ENCODE measurements around the gene FARS2. TPM values are rescaled to one million over a fixed set of nuclear protein-coding genes. Genes with fewer than 3 reads are reported as not detected.

The FARS2 gene
- total RNA-seq, 4 donors from 2014 or later, result 10.6 to 24.9 (median 15.2) TPM

DNA sequence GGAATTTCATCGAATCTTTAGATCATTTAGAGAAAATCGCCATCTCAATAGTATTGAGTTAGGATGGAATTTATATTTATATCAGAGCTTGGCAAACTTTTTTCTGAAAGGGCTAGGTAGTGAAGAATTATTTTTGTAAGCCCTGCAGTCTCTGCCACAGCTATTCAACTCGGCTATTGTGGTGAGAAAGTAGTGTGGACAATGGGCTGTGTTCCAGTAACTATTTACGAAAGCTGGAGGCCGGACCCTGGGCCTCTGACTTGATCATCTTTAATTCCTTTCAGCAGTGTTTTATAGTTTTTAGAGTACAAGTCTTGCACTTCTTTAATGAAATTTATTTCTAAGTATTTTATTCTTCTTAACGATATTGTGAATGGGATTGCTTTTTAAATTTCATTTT lies 201.5 kb downstream of the FARS2 start:
- Histone ChIP-seq H3K27ac (replicated peaks in 1 of 4) (no peak overlapping the region), H3K36me3 (no peaks in the 10 kb centered on the region), H3K9me3 (no peaks in the 10 kb centered on the region), H3K4me1 (peaks cover 0 to 5% (median 5%) of the 10 kb centered on the region in 4 donors), H3K4me3 (no peak overlapping the region), H3K27me3 (no peaks in the 10 kb centered on the region)
- no peak for DNase-seq (ENCODE audit: extremely low spot score)
- TF ChIP-seq POLR2A (IDR thresholded peaks at IDR 0.05; ENCODE audit: low read depth), result no peak
- TF ChIP-seq, protein P1, sequence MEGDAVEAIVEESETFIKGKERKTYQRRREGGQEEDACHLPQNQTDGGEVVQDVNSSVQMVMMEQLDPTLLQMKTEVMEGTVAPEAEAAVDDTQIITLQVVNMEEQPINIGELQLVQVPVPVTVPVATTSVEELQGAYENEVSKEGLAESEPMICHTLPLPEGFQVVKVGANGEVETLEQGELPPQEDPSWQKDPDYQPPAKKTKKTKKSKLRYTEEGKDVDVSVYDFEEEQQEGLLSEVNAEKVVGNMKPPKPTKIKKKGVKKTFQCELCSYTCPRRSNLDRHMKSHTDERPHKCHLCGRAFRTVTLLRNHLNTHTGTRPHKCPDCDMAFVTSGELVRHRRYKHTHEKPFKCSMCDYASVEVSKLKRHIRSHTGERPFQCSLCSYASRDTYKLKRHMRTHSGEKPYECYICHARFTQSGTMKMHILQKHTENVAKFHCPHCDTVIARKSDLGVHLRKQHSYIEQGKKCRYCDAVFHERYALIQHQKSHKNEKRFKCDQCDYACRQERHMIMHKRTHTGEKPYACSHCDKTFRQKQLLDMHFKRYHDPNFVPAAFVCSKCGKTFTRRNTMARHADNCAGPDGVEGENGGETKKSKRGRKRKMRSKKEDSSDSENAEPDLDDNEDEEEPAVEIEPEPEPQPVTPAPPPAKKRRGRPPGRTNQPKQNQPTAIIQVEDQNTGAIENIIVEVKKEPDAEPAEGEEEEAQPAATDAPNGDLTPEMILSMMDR (IDR thresholded peaks at IDR 0.05), result no peak
- no peak for TF ChIP-seq POLR2AphosphoS5 (IDR thresholded peaks at IDR 0.05)
- TF ChIP-seq EP300 (IDR thresholded peaks at IDR 0.05), result no peak
- intact Hi-C loops (cut with DNase I), result loop anchor here (10.0 kb wide), 2 partner anchors 402 to 852 kb away; no protein-coding TSS in a partner anchor
- whole genome bisulfite sequencing, result 93% methylated on average over 6 of the region's 6 CpGs

DNA sequence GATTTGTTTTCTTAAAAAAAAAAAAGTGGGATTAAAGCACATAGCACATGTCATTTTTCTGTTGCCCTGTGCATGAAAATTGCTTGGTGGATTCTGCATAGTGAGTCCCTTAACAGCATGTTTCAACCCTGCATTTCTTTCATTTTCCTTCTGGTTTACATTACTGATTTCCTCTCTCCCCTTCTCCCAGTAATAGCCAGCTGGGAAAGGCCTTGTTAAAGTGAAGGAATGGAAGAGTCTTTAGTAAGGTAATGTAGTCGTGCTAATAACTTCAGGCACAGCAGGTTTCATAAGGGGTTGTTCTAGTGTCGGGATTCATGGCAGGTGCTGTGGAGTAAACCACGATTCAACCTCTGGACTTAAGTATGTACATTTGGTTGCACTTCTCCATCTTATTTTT lies 202.4 kb downstream of the FARS2 start:
- Histone ChIP-seq H3K4me3 (no peak overlapping the region), H3K36me3 (no peaks in the 10 kb centered on the region), H3K9me3 (no peaks in the 10 kb centered on the region), H3K4me1 (no peaks in the 10 kb centered on the region), H3K27ac (replicated peaks in 1 of 4) (no peak overlapping the region), H3K27me3 (no peaks in the 10 kb centered on the region)
- WGBS, result 98% methylated on average over 3 of the region's 3 CpGs
- TF ChIP-seq EP300 (IDR thresholded peaks at IDR 0.05), result no peak
- DNase-seq (ENCODE audit: extremely low spot score), result no peak
- intact Hi-C loops (cut with DNase I), result loop anchor here (10.0 kb wide), 2 partner anchors 401 to 851 kb away; no protein-coding TSS in a partner anchor

DNA sequence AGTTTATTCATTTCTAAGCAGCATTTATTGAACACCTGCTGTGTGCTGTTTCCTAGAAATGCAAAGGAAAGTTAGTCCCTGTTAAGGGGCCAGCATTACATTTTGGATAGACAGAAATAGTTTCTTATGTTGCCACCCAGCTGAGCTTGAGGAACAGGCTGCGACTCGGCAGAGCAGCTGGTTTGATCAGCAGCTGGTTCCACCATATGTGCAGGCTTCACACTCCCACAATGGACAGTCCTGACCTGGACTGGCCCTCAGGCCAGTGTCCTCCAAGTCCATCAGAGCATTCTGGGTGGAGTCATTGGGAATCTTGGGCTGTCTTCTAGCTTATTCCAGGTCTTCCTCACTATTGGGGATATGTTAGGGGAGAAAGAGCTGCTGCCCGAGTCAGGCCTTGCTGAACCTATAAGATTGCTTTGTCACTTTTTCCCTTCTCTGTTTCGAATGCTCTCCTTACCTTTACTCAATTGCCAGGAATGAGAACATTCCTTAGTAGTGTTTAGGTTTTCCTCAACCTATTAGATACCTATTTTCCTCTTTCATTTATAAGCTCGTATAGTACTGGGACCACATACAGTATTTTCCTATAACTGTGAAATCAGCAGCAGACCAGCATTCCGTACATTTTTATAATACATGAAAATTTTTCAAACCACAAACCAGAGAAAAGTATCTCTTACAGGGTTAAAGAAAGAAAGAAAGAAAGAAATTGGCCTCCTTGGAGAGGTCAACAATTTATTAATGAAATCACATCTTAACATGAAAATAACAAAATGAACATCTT lies 203.0 kb downstream of the FARS2 start:
- H3K4me3 ChIP-seq, result no peak overlapping the region
- H3K27me3 ChIP-seq, result no peaks in the 10 kb centered on the region
- no peak for TF ChIP-seq POLR2AphosphoS5 (IDR thresholded peaks at IDR 0.05)
- TF ChIP-seq EP300 (IDR thresholded peaks at IDR 0.05), result no peak
- TF ChIP-seq, protein P1 (IDR thresholded peaks at IDR 0.05), result no peak
- TF ChIP-seq POLR2A (IDR thresholded peaks at IDR 0.05; ENCODE audit: low read depth), result no peak
- WGBS, result 93% methylated on average over 6 of the region's 6 CpGs
- H3K9me3 ChIP-seq, result no peaks in the 10 kb centered on the region
- intact Hi-C loops (cut with DNase I), result loop anchor here (10.0 kb wide), 2 partner anchors 401 to 851 kb away; no protein-coding TSS in a partner anchor
- no peaks in the 10 kb centered on the region for H3K36me3 ChIP-seq
- no peak overlapping the region for H3K27ac ChIP-seq (replicated peaks in 1 of 4)
- H3K4me1 ChIP-seq, result no peaks in the 10 kb centered on the region
- DNase-seq (ENCODE audit: extremely low spot score), result no peak

DNA sequence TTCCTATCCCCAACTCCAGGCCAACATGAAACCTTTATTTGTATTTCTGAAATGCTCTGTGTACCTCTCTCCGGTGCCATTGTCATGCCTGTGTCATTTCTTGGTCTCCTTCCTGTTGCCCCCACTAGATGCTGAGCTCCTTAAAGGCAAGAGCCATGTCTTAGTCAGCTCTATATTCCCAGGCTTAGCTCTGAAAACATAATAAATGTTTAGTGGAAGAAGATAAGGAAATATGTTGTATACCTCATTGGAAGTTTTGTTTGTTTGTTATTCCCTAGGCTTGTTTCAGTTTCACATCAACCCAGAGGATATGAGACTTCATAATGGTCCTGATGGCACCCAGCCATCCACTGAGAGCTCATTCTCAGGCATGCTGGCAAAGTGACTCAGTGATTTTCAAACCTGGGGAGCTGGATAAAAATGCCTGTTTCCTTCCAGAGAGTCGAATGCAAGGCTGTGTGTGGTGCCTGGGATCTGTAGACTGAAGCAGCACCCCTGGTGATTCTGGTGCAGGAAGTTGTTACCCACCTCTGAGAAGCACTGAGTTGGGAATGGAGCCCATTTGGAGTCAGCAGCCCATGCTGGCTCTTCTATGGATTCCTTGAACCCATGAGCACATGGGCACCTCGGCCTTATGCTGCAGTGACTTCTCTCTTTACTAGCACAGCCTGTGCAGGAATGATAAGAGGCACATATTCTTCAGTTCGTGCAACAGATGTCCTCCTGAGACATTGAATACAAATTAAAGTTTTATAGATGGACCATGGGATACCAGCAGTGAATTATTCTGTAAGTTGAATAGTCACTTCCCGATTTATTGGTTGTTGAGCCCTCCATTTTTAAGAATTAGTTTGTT lies 205.2 kb downstream of the FARS2 start:
- 88% methylated on average over 5 of the region's 5 CpGs for WGBS
- Histone ChIP-seq H3K9me3 (no peaks in the 10 kb centered on the region), H3K4me3 (no peak overlapping the region), H3K27me3 (no peaks in the 10 kb centered on the region), H3K36me3 (no peaks in the 10 kb centered on the region), H3K27ac (replicated peaks in 1 of 4) (no peak overlapping the region), H3K4me1 (peaks cover 3 to 9% (median 5%) of the 10 kb centered on the region in 4 donors)
- TF ChIP-seq POLR2AphosphoS5 (IDR thresholded peaks at IDR 0.05), result no peak
- TF ChIP-seq POLR2A (IDR thresholded peaks at IDR 0.05; ENCODE audit: low read depth), result no peak
- TF ChIP-seq, protein P1 (IDR thresholded peaks at IDR 0.05), result no peak
- no peak for TF ChIP-seq EP300 (IDR thresholded peaks at IDR 0.05)
- no peak for DNase-seq (ENCODE audit: extremely low spot score)
- intact Hi-C loops (cut with DNase I), result loop anchor here (10.0 kb wide), 2 partner anchors 398 to 848 kb away; no protein-coding TSS in a partner anchor

DNA sequence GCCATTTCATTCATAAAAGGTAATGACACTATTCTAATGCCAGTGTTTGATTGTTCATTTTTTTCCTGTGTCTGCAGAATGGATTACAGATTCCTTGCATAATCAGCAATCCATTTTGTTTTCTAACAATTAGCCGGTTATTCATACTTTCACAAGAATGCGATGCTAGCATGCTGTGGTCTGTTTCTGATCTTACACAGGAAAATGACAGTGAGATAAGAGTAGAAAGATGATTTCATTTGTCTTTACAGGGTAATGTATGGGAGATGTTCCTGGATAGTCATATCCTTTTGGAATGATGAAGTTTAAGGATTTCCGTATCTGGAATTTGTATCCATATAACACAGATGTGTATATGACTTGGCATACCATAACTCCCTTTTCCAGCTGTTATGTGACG lies 207.3 kb downstream of the FARS2 start:
- 90% methylated on average over 4 of the region's 4 CpGs for WGBS
- intact Hi-C loops (cut with DNase I), result loop anchor here (10.0 kb wide), 2 partner anchors 396 to 846 kb away; no protein-coding TSS in a partner anchor
- Histone ChIP-seq H3K4me3 (no peak overlapping the region), H3K36me3 (no peaks in the 10 kb centered on the region), H3K4me1 (peaks cover 3 to 14% (median 7%) of the 10 kb centered on the region in 4 donors), H3K27me3 (no peaks in the 10 kb centered on the region), H3K9me3 (no peaks in the 10 kb centered on the region), H3K27ac (replicated peaks in 1 of 4) (no peak overlapping the region)
- DNase-seq (ENCODE audit: extremely low spot score), result no peak
- TF ChIP-seq POLR2AphosphoS5 (IDR thresholded peaks at IDR 0.05) (no peak), EP300 (IDR thresholded peaks at IDR 0.05) (no peak), POLR2A (IDR thresholded peaks at IDR 0.05; ENCODE audit: low read depth) (no peak)
- TF ChIP-seq, protein P1 (IDR thresholded peaks at IDR 0.05), result no peak
